Mesendoderm (in vitro differentiated cells): ENCODE results near the gene MSH2.

ENCODE experiments used
- DNase-seq: peaks from one replicate; pipeline ENCODE4 v3.0.0; 2013
- H2AK5ac ChIP-seq: 2 replicates; pipeline ENCODE4 v1.6.1; 2013; ENCODE audit warnings: low read length, inconsistent platforms
- H2BK120ac ChIP-seq: 2 replicates; pipeline ENCODE4 v1.6.1; 2013; ENCODE audit warnings: low read depth, mild to moderate bottlenecking, low read length, moderate library complexity, mixed read lengths
- H2BK15ac ChIP-seq: replicated peaks from 2 replicates; pipeline ENCODE4 v1.6.1; 2013; ENCODE audit warnings: low read depth, mild to moderate bottlenecking, moderate library complexity
- H2BK5ac ChIP-seq: 2 replicates; pipeline ENCODE4 v1.6.1; 2013; ENCODE audit warnings: low read length, inconsistent platforms
- H3K18ac ChIP-seq: 2 replicates; pipeline ENCODE4 v1.6.1; 2013; ENCODE audit warnings: mild to moderate bottlenecking, low read length, mixed read lengths
- H3K23ac ChIP-seq: one replicate; pipeline ENCODE4 v1.6.1; 2013; ENCODE audit warnings: low read length
- H3K27ac ChIP-seq: 2 replicates; pipeline ENCODE4 v1.5.1; 2013; ENCODE audit warnings: low read depth, mild to moderate bottlenecking, inconsistent platforms, low read length, moderate library complexity
- H3K27me3 ChIP-seq: 2 replicates; pipeline ENCODE4 v1.6.1; 2013; ENCODE audit warnings: low read length, control low read depth, mild to moderate bottlenecking, inconsistent platforms; ENCODE audit not compliant: insufficient read depth, poor library complexity
- H3K36me3 ChIP-seq: 2 replicates; pipeline ENCODE4 v1.6.1; 2013; ENCODE audit warnings: low read length, inconsistent platforms; ENCODE audit not compliant: control insufficient read depth, insufficient read depth
- H3K4ac ChIP-seq: one replicate; pipeline ENCODE4 v1.6.1; 2013; ENCODE audit warnings: low read depth, mild to moderate bottlenecking, low read length, moderate library complexity
- H3K4me1 ChIP-seq: 2 replicates; pipeline ENCODE4 v1.6.1; 2013; ENCODE audit warnings: low read depth, low read length, inconsistent platforms; ENCODE audit not compliant: control insufficient read depth
- H3K4me2 ChIP-seq: 2 replicates; pipeline ENCODE4 v1.6.1; 2013; ENCODE audit warnings: low read length
- H3K4me3 ChIP-seq: 2 replicates; pipeline ENCODE4 v1.5.1; 2013; ENCODE audit warnings: mild to moderate bottlenecking, low read length
- H3K56ac ChIP-seq: one replicate; pipeline ENCODE4 v1.6.1; 2013; ENCODE audit warnings: low read length
- H3K79me1 ChIP-seq: 2 replicates; pipeline ENCODE4 v1.6.1; 2013; ENCODE audit warnings: low read length, inconsistent platforms
- H3K79me2 ChIP-seq: 2 replicates; pipeline ENCODE4 v1.6.1; 2013; ENCODE audit warnings: mild to moderate bottlenecking, low read length; ENCODE audit not compliant: control insufficient read depth, insufficient read depth
- H3K9ac ChIP-seq: 2 replicates; pipeline ENCODE4 v1.6.1; 2013; ENCODE audit warnings: low read length, inconsistent platforms
- H4K5ac ChIP-seq: one replicate; pipeline ENCODE4 v1.6.1; 2013; ENCODE audit warnings: low read length
- H4K8ac ChIP-seq: one replicate; pipeline ENCODE4 v1.6.1; 2013; ENCODE audit warnings: low read depth, mild to moderate bottlenecking, control low read depth, low read length, moderate library complexity
- WGBS: extraction: QIAGEN DNeasy Blood & Tissue Kit; methylation state at CpG from one replicate; pipeline ENCODE4 v1.1.7; 2013; ENCODE audit warnings: low lambda C conversion rate, missing lambda C conversion rate; ENCODE audit not compliant: insufficient coverage; ENCODE audit errors: extremely low coverage; 5-methylcytosine and 5-hydroxymethylcytosine counted together

Gene MSH2

DNA sequence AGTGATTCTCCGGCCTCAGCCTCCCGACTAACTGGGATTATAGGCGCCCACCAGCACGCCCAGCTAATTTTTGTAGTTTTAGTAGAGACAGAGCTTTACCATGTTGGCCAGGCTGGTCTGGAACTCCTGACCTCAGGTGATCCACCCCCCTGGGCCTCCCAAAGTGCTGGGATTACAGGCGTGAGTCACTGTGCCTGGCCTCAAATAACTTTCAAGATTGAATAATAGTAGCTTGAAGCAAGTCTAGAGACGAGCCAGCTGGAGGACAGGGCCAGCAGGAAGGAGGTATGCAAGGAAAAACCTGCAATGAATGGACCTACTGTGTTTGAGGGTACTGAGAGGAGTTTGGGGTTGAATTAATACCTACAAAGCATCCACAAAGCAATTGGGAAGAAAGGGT lies 87.5 kb downstream of the MSH2 start:
- no peak for DNase-seq
- no peak overlapping the region for H3K4ac ChIP-seq
- H2AK5ac ChIP-seq = no peak overlapping the region
- H3K36me3 ChIP-seq = no peaks in the 10 kb centered on the region
- H2BK15ac ChIP-seq = no peak overlapping the region
- no peak overlapping the region for H3K18ac ChIP-seq
- H3K27ac ChIP-seq = no peak overlapping the region
- no peaks in the 10 kb centered on the region for H3K79me2 ChIP-seq
- H3K9ac ChIP-seq = no peak overlapping the region
- no peak overlapping the region for H3K4me2 ChIP-seq
- no peaks in the 10 kb centered on the region for H3K4me1 ChIP-seq
- no peak overlapping the region for H4K8ac ChIP-seq
- no CpG with 5 or more reads among the region's 6 CpGs for WGBS
- H3K4me3 ChIP-seq = no peak overlapping the region
- H3K56ac ChIP-seq = no peak overlapping the region
- H3K23ac ChIP-seq = no peak overlapping the region
- no peak overlapping the region for H2BK5ac ChIP-seq
- H2BK120ac ChIP-seq = no peak overlapping the region
- H3K79me1 ChIP-seq = no peaks in the 10 kb centered on the region
- H4K5ac ChIP-seq = no peak overlapping the region
- no peaks in the 10 kb centered on the region for H3K27me3 ChIP-seq

DNA sequence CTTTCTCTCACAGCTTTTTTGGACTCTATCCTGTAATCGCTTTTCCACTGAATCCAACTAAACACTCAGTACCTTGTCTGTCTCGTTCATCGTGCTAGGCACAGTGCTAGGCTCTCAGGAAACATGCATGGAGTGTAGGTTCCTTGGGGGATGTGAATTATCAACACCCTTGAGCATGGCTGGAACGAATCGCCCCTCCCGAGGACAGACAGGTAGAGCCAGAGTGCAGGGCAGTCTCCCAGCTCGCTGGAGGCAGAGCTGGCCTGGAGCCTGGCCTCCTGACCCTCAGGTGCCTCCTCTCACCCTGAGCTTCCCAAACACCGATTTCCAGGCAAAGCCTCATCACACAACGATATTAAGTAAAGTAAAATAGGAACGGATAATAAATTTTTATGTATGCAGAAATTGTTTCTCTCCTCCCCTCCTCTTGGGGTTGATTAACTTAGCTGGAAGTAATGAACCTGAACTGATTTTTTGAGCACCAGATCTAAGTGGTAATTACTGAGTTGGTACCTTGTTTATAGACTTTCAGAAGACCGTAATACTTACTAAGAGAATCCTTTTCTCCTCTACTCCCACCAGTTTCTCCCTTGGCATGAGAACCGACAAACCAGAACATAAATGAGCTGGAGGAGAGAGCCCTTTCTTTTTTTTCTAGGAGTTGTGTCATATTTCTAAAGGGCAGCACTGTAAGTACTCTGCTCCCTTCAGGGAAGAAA lies 90.5 kb downstream of the MSH2 start:
- Histone ChIP-seq H3K79me2 (no peaks in the 10 kb centered on the region), H2BK5ac (no peak overlapping the region), H3K36me3 (no peaks in the 10 kb centered on the region), H3K27me3 (no peaks in the 10 kb centered on the region), H4K5ac (no peak overlapping the region), H3K56ac (no peak overlapping the region), H3K4ac (no peak overlapping the region), H3K18ac (no peak overlapping the region), H4K8ac (no peak overlapping the region), H3K4me3 (no peak overlapping the region), H3K27ac (no peak overlapping the region), H3K4me1 (no peaks in the 10 kb centered on the region), H3K9ac (no peak overlapping the region), H2BK120ac (no peak overlapping the region), H2BK15ac (no peak overlapping the region), H3K4me2 (no peak overlapping the region), H2AK5ac (no peak overlapping the region), H3K23ac (no peak overlapping the region), H3K79me1 (no peaks in the 10 kb centered on the region)
- no CpG with 5 or more reads among the region's 12 CpGs for WGBS
- no peak for DNase-seq

DNA sequence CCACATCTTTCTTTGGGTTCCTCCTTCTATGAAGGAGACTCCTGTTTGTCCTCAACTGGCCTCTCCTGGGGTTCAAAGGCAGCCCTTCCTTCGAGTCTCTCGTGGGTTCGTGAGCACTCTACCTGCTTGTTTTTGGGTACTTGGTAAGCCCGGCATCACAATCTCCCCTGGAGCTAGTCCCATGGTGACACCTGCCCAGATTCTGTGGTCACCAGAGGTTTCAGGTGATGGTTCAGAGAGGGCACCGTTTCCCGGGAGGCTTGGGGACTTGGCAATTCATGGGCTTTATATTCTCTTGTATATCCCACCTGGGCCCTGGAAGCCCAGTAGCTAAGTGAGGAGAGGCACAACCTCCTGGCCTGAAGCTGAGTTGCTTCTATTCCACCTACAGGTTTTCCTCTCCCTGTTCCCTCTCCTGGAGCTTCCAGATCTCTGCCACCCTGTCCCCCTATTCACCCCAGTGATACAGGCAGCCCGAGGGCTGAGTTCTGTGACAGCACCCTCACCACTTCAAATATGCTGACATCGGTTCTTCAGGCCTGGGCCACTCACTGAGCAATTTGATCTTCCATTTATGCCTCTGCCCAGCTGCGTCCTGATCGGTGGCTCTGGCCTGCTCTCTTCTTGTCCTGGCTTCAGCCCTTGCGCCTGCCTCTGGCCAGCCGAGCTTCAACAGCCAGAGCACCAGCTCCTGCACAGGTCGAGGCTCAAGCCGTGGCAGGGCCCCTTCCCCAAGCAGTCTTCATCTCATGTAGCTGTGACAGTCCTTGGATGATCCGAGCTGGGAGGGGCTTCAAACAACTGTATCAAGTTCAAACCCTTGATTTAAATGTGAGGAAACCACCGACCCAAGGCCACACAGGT lies 91.5 kb downstream of the MSH2 start:
- Histone ChIP-seq H2BK15ac (no peak overlapping the region), H3K4me1 (no peaks in the 10 kb centered on the region), H3K4me2 (no peak overlapping the region), H3K18ac (no peak overlapping the region), H3K23ac (no peak overlapping the region), H3K79me2 (no peaks in the 10 kb centered on the region), H3K4ac (no peak overlapping the region), H3K36me3 (no peaks in the 10 kb centered on the region), H4K8ac (no peak overlapping the region), H3K79me1 (no peaks in the 10 kb centered on the region), H2BK5ac (no peak overlapping the region), H3K4me3 (no peak overlapping the region), H3K27me3 (no peaks in the 10 kb centered on the region), H4K5ac (no peak overlapping the region), H2AK5ac (no peak overlapping the region), H3K27ac (no peak overlapping the region), H3K9ac (no peak overlapping the region), H2BK120ac (no peak overlapping the region), H3K56ac (no peak overlapping the region)
- no peak for DNase-seq
- WGBS = no CpG with 5 or more reads among the region's 16 CpGs

DNA sequence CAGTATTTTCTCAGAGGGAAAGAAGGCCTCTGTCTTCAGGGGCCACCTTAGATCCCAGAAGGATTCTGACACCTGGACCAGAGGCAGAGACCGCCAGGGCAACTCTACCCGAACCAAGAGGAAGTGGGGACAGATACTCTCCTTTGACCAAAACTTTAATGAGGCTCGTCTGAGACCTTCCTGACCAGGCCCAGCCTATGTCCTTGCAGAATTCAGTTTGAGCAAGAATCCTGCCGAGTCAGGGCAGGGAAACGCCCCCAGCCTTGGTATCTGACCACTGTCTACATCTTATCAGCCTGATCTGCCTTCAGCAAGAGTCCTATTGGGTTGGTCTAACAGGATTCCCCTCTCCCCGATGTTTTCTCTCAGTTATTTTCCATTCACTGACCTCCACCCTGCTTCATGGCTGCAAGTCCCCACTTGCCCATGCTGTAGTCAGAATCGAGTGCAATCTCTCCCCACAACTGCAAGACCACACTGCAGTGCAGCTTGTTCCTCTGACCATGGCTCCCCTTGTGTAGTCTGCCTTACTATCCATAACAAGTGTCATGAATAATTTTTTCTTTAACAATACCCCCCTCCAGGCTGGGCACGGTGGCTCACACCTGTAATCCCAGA lies 95.0 kb downstream of the MSH2 start:
- Histone ChIP-seq H2BK15ac (no peak overlapping the region), H3K79me2 (no peaks in the 10 kb centered on the region), H3K27ac (no peak overlapping the region), H2AK5ac (no peak overlapping the region), H3K36me3 (no peaks in the 10 kb centered on the region), H4K8ac (no peak overlapping the region), H2BK5ac (no peak overlapping the region), H3K4me1 (peaks cover 2% of the 10 kb centered on the region), H3K23ac (no peak overlapping the region), H3K27me3 (no peaks in the 10 kb centered on the region), H3K9ac (no peak overlapping the region), H3K56ac (no peak overlapping the region), H3K4me3 (no peak overlapping the region), H3K79me1 (no peaks in the 10 kb centered on the region), H3K4ac (no peak overlapping the region), H3K18ac (no peak overlapping the region), H4K5ac (no peak overlapping the region), H2BK120ac (no peak overlapping the region), H3K4me2 (no peak overlapping the region)
- no CpG with 5 or more reads among the region's 8 CpGs for WGBS
- no peak for DNase-seq

DNA sequence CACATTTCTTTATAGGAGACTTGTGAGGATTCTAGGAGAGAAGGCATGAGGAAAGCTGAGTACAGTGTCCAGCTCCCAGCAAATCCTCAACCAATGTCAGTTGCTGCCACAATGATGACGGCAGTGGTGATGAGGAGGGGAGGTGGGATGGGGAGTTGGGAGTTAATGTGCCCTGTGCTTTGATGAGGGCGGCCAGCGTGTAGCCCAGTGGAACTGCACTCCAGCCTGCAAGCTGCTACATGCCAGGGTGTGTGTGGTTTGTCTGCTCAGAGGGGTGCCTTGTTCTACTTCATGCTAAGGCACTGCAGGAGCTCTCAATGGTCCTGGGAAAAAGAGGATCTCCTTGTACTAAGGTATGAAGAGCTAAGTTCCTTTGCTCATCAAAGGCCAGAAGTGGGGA lies 96.1 kb downstream of the MSH2 start:
- Histone ChIP-seq H3K36me3 (no peaks in the 10 kb centered on the region), H3K79me1 (no peaks in the 10 kb centered on the region), H3K18ac (no peak overlapping the region), H2AK5ac (no peak overlapping the region), H4K5ac (no peak overlapping the region), H3K27me3 (no peaks in the 10 kb centered on the region), H2BK15ac (no peak overlapping the region), H3K56ac (no peak overlapping the region), H3K79me2 (no peaks in the 10 kb centered on the region), H3K9ac (no peak overlapping the region), H3K4ac (no peak overlapping the region), H3K23ac (no peak overlapping the region), H3K4me1 (peaks cover 2% of the 10 kb centered on the region), H2BK5ac (no peak overlapping the region), H4K8ac (no peak overlapping the region), H3K27ac (no peak overlapping the region), H3K4me2 (no peak overlapping the region), H2BK120ac (no peak overlapping the region), H3K4me3 (peak overlapping the region; percentile 3)
- DNase-seq = no peak
- WGBS = no CpG with 5 or more reads among the region's 3 CpGs
